Activated CD4-positive, alpha-beta T cell treated with anti-CD3 and anti-CD28 coated beads for 36 hours (primary cell): Measurements from ENCODE around the gene OSBPL3. TPM values are rescaled to one million over a fixed set of nuclear protein-coding genes. Genes with fewer than 3 reads are reported as not detected.
A peak's percentile ranks its signal among the peaks of the same experiment; 100 is the strongest.

Experiments used
- ATAC-seq: fragments of 200-7000 bp; cut with Tn5 transposase; one replicate; pipeline ENCODE4 v1.10.0; 2021; ENCODE audit warnings: mild to moderate bottlenecking, moderate library complexity
- CTCF ChIA-PET: fragments of 350-600 bp; sonication (Branson Sonifier 250); formaldehyde crosslinking; loops from one replicate; lab custom pipeline; 2021; ENCODE audit warnings: antibody characterized with exemption; lab: Charles Lee
- POLR2A ChIA-PET: fragments of 350-600 bp; sonication (Branson Sonifier 250); formaldehyde crosslinking; loops from one replicate; lab custom pipeline; 2021; ENCODE audit warnings: antibody characterized with exemption, inconsistent platforms; lab: Charles Lee
- DNase-seq: peaks from one replicate; pipeline ENCODE4 v3.0.0-alpha.2; 2020
- H3K27ac Mint-ChIP-seq: one replicate; pipeline ENCODE4 v1.8.0; 2021; ENCODE audit warnings: mixed read lengths
- H3K27me3 Mint-ChIP-seq: one replicate; pipeline ENCODE4 v1.8.0; 2021; ENCODE audit warnings: mixed read lengths
- H3K36me3 Mint-ChIP-seq: one replicate; pipeline ENCODE4 v1.8.0; 2021; ENCODE audit warnings: low read depth, mixed read lengths
- H3K4me1 Mint-ChIP-seq: one replicate; pipeline ENCODE4 v1.8.0; 2021; ENCODE audit warnings: mixed read lengths
- H3K4me3 Mint-ChIP-seq: one replicate; pipeline ENCODE4 v1.8.0; 2021; ENCODE audit warnings: mild to moderate bottlenecking, moderate library complexity, mixed read lengths
- H3K9me3 Mint-ChIP-seq: one replicate; pipeline ENCODE4 v1.8.0; 2021; ENCODE audit warnings: low read depth, mixed read lengths
- intact Hi-C, 2 experiments: fragments of 100-400 bp; cut with DNase I in 1 of 2; cut with micrococcal nuclease in 1 of 2; formaldehyde crosslinking; loops; one replicate each; pipeline versions ENCODE4 v1.14.2 to v1.15.1; 2022 to 2024; cut with DNase I, micrococcal nuclease
- total RNA-seq, 2 experiments: library from RNA; stranded (reverse); gene quantifications; one replicate each; pipeline ENCODE4 v1.2.3, GENCODE V29; 2021

Gene OSBPL3
- total RNA-seq, 2 experiments from 2014 or later = 34.7 to 38.2 TPM

- Mint-ChIP-seq H3K4me1 (peaks cover 9% of the 10 kb centered on the region), H3K36me3 (no peaks in the 10 kb centered on the region), H3K27me3 (peaks cover 50% of the 10 kb centered on the region), H3K9me3 (no peaks in the 10 kb centered on the region), H3K4me3 (no peak overlapping the region), H3K27ac (no peak overlapping the region)
- POLR2A ChIA-PET = no interaction called here
- DNase-seq = no peak
- intact Hi-C loops = no loop called here
- no peak for ATAC-seq
- CTCF ChIA-PET = no interaction called here
These were observed 217.2 kb downstream of the OSBPL3 start for GRCh38 chr7:24762771-24763170.

- intact Hi-C loops = no loop called here
- Mint-ChIP-seq H3K9me3 (no peaks in the 10 kb centered on the region), H3K36me3 (no peaks in the 10 kb centered on the region), H3K27ac (no peak overlapping the region), H3K27me3 (peaks cover 45% of the 10 kb centered on the region), H3K4me1 (peaks cover 18% of the 10 kb centered on the region), H3K4me3 (no peak overlapping the region)
- DNase-seq (no peak), ATAC-seq (no peak)
- ChIA-PET POLR2A (no interaction called here), CTCF (interaction anchor here (0.5 to 0.6 kb wide), 2 partner anchors 332 to 447 kb away, joined by 3 read pairs; no protein-coding TSS in a partner anchor)
These were observed 219.0 kb downstream of the OSBPL3 start for GRCh38 chr7:24760968-24761367.

- no peaks in the 10 kb centered on the region for H3K9me3 Mint-ChIP-seq
- DNase-seq = peak; percentile 62
- peak within 1 kb of the TSS; percentile 78 for H3K4me3 Mint-ChIP-seq
- peaks cover 33% of the 10 kb centered on the region for H3K4me1 Mint-ChIP-seq
- CTCF ChIA-PET = interaction anchor here (1.1 to 1.6 kb wide), 3 partner anchors 32 to 340 kb away, joined by 3 to 5 read pairs (median 5); no protein-coding TSS in a partner anchor
- peaks cover 39% of the 10 kb centered on the region for H3K27me3 Mint-ChIP-seq
- peak; percentile 52 for ATAC-seq
- no peaks in the 10 kb centered on the region for H3K36me3 Mint-ChIP-seq
- POLR2A ChIA-PET = no interaction called here
- peak within 1 kb of the TSS; percentile 85 for H3K27ac Mint-ChIP-seq
- intact Hi-C loops = loop anchor here (1.0 to 10.0 kb wide), 5 partner anchors 183 to 1383 kb away; partner anchors contain the start of genes PALS2 (in 2 of the 2) and OSBPL3 (in 1 of the 2)
These were observed 222.4 kb downstream of the OSBPL3 start, which contains the start of gene GSDME for GRCh38 chr7:24757353-24758275. Gene GSDME (minus strand): TSS chr7:24757464. CDS start chr7:24749774, 7,690 bp downstream.

- peak; percentile 17 for ATAC-seq
- POLR2A ChIA-PET = interaction anchor here (0.5 kb wide), 1 partner anchor 145 kb away, joined by 9 read pairs; no protein-coding TSS in a partner anchor
These were observed 223.2 kb downstream of the OSBPL3 start for GRCh38 chr7:24756545-24757352.

GRCh38 chr7:24755541-24756407 lies 224.2 kb downstream of the OSBPL3 start:
- Mint-ChIP-seq H3K4me1 (peaks cover 33% of the 10 kb centered on the region), H3K4me3 (peak overlapping the region; percentile 78), H3K27me3 (peaks cover 36% of the 10 kb centered on the region), H3K9me3 (no peaks in the 10 kb centered on the region), H3K36me3 (no peaks in the 10 kb centered on the region), H3K27ac (peak overlapping the region; percentile 85)
- ATAC-seq (peak; percentile 80), DNase-seq (peak; percentile 37)
- ChIA-PET POLR2A (interaction anchor here (0.6 kb wide), 2 partner anchors 296 to 364 kb away, joined by 3 to 6 read pairs; no protein-coding TSS in a partner anchor), CTCF (interaction anchor here (0.6 to 1.6 kb wide), 13 partner anchors 13 to 1629 kb away, joined by 3 to 5 read pairs (median 3); no protein-coding TSS in a partner anchor)
- intact Hi-C loops = loop anchor here (1.0 to 10.0 kb wide), 7 partner anchors 66 to 1381 kb away; partner anchors contain the start of genes OSBPL3 (in 1 of the 2) and PALS2 (in 1 of the 2)

More at GRCh38 chr7:24756545-24757352, 223.2 kb downstream of the OSBPL3 start:
- H3K27me3 Mint-ChIP-seq = peaks cover 42% of the 10 kb centered on the region
- H3K4me3 Mint-ChIP-seq = peak overlapping the region; percentile 78
- H3K27ac Mint-ChIP-seq = peak overlapping the region; percentile 85
- CTCF ChIA-PET = interaction anchor here (0.6 to 1.6 kb wide), 11 partner anchors 13 to 1628 kb away, joined by 3 to 5 read pairs (median 3); no protein-coding TSS in a partner anchor
- H3K9me3 Mint-ChIP-seq = no peaks in the 10 kb centered on the region
- DNase-seq = peak; percentile 54
- H3K4me1 Mint-ChIP-seq = peaks cover 33% of the 10 kb centered on the region
- intact Hi-C loops = loop anchor here (1.0 to 10.0 kb wide), 5 partner anchors 182 to 1382 kb away; partner anchors contain the start of genes PALS2 (in 2 of the 2) and OSBPL3 (in 1 of the 2)
- no peaks in the 10 kb centered on the region for H3K36me3 Mint-ChIP-seq

GRCh38 chr7:24754906-24755506 lies 225.0 kb downstream of the OSBPL3 start:
- DNase-seq (no peak), ATAC-seq (no peak)
- Mint-ChIP-seq H3K4me3 (peak overlapping the region; percentile 78), H3K27me3 (peaks cover 36% of the 10 kb centered on the region), H3K27ac (peak overlapping the region; percentile 56), H3K9me3 (no peaks in the 10 kb centered on the region), H3K36me3 (no peaks in the 10 kb centered on the region), H3K4me1 (peaks cover 33% of the 10 kb centered on the region)
- CTCF ChIA-PET = interaction anchor here (1.0 to 1.3 kb wide), 3 partner anchors 11 to 66 kb away, joined by 3 to 4 read pairs (median 3); no protein-coding TSS in a partner anchor
- POLR2A ChIA-PET = interaction anchor here (0.6 kb wide), 1 partner anchor 334 kb away, joined by 3 read pairs; no protein-coding TSS in a partner anchor
- intact Hi-C loops = loop anchor here (1.0 to 10.0 kb wide), 6 partner anchors 66 to 1380 kb away; partner anchors contain the start of genes OSBPL3 (in 1 of the 2) and PALS2 (in 1 of the 2)

GRCh38 chr7:24752073-24752800 lies 227.7 kb downstream of the OSBPL3 start:
- Mint-ChIP-seq H3K9me3 (no peaks in the 10 kb centered on the region), H3K36me3 (no peaks in the 10 kb centered on the region), H3K4me1 (peaks cover 25% of the 10 kb centered on the region), H3K4me3 (no peak overlapping the region), H3K27ac (no peak overlapping the region), H3K27me3 (peaks cover 21% of the 10 kb centered on the region)
- ChIA-PET CTCF (interaction anchor here (0.7 to 2.0 kb wide), 6 partner anchors 11 to 465 kb away, joined by 3 to 6 read pairs (median 3); no protein-coding TSS in a partner anchor), POLR2A (no interaction called here)
- DNase-seq (no peak), ATAC-seq (no peak)
- intact Hi-C loops = loop anchor here (10.0 kb wide), 2 partner anchors 177 to 1377 kb away; partner anchors contain the start of gene PALS2 (in 1 of the 2)

- no peaks in the 10 kb centered on the region for H3K9me3 Mint-ChIP-seq
- no peak overlapping the region for H3K27ac Mint-ChIP-seq
- ChIA-PET CTCF (interaction anchor here (0.5 to 2.0 kb wide), 7 partner anchors 10 to 466 kb away, joined by 3 to 6 read pairs (median 3); no protein-coding TSS in a partner anchor), POLR2A (no interaction called here)
- no peaks in the 10 kb centered on the region for H3K36me3 Mint-ChIP-seq
- peaks cover 22% of the 10 kb centered on the region for H3K4me1 Mint-ChIP-seq
- H3K4me3 Mint-ChIP-seq = no peak overlapping the region
- peaks cover 21% of the 10 kb centered on the region for H3K27me3 Mint-ChIP-seq
- intact Hi-C loops = loop anchor here (10.0 kb wide), 2 partner anchors 177 to 1377 kb away; partner anchors contain the start of gene PALS2 (in 1 of the 2)
- DNase-seq = no peak
- no peak for ATAC-seq
These were observed 228.5 kb downstream of the OSBPL3 start for GRCh38 chr7:24751484-24751883.
